NCI-H2107 (cell line): ENCODE measurements around the gene RASA3.

Source experiments
- DNase-seq: peaks from one replicate; lab custom pipeline; 2025; lab: John Stamatoyannopoulos, UW

Gene RASA3

DNA sequence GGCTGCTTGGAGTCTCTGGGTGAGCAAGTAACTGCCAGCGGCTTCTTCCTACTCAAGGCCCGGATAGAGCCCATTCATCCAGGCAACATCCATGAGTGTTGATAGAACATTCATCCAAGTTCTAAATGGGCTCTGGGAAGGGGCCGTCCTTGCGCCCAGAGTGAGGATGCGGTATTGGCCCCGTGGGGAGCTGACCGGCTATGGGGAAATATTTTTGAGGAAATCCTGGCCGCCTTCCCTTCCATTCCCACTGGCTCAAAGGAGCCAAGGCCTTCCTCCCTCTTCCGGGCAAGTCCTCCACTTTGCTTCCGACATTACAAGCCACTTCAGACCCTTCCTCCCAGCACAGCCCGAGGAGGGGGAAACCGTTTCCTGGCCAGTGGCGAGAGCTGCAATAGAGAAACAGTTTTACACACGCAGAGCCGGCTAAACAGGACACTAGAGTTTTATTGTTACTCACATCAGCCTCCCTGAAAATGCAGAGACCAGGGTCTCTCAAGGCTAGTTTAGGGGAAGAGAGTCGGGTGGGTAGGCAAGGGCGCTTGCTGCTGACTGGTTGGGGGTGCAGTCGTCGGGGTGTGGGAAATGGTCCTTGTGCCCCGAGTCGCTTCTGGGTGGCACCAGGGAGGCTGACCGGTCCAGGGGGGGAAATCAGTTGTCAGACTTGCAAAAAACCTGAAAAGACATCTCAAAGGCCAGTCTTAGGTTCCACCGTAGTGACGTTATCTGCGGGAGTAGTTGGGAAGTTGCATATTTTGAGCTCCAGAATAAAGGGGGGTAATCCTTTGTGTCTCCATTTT, 196.1 kb downstream of the RASA3 start:
- no peak for DNase-seq

DNA sequence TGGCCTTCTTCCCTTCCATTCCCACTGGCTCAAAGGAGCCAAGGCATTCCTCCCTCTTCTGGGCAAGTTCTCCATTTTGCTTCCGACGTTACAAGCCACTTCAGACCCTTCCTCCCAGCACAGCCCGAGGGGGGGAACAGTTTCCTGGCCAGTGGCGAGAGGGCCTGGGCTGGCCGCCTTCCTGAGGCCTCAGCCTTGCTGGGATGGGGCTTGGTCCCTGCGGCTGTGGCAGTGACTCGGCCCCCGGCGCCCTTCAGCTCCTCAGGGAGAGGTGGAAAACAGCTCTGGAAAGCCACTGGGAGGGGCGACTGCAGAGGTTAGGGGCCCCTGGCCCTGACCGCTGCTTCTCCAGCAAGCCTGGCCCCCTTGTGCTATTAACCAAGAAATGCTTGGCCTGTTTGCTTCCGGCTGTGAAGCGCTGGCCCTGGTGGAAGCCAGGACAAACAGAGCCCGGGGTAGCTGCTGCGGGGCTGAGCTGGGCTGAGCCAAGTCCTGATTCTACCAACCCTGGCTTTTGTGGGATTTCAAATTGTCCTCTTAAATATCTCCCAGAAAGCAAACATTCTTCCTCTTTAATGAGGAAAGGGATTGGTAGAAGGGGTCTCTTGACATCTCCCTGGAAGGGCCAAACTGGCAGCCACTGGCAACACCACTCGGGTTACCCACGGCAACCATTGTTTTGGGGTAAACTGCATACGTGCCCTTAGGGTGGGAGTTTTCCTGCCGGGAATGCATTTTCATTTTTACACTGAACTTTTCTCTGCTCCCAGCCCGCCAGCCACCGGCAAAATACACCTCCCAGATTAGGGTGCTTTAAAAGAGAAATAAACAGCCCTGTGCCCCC, 197.2 kb downstream of the RASA3 start:
- DNase-seq, result no peak

DNA sequence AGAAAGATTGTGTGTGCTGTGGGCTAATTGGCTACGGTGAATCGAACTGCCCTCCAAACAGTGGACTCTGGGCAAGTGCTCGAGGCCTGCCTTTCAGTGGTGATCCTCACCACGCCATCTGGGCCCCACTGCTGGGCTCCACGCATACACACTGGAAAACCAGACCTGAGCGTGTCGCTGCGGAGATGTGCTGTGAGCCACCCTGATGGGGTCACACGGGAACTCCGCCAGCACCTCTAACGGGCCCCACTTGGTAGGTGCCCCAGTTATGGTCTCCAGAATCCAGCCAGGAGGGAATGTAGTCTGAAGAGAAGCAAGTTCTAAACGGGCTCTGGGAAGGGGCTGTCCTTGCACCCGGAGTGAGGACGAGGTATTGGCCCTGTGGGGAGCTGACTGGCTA, 197.8 kb downstream of the RASA3 start:
- no peak for DNase-seq

DNA sequence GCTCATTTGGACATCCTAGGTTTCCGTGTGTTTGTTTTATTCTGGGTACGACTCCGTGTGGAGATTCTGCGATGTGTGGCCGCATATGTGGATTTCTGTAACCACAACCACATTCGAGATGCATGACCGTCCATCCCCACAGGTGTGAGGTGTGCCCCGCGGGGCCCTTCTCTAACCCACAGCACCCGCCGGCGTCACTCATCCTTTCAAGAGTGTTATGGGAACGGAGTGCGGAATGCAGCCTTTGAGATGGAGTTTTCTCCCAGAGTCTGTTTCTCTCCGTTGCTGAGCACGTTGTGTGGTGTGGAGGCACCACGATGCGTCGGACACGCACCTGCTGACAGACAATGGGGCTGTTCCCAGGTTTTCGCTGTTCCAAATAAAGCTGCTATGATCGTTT, 198.5 kb downstream of the RASA3 start:
- DNase-seq, result no peak

DNA sequence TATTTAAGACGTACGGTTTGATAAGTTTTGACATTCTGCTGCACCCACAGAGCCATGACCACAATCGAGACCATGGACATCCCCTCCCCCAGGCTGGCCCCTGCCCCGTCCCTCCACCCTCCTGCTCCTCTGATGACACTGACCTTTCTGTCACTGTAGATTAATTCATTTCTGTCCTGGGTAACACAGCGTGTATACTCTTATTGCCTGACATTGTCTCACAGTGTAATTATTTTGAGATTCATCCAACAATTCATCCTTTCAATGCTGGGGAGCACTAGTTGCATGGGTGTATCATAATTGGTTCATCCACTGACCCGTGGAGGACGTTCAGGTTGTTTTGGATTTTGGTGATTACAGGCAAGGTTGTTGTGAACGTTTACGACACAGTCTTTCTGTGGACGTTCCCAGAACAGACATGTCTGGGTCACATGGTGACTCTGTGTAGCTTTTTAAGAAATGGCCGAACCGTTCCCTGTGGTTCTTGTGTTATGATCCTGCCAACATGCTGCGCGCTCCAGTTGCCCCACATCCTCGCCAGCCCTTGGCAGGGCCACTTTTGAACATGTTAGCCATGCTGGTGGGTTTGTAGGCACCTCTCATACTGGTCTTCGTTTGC, 200.5 kb downstream of the RASA3 start:
- DNase-seq, result no peak

DNA sequence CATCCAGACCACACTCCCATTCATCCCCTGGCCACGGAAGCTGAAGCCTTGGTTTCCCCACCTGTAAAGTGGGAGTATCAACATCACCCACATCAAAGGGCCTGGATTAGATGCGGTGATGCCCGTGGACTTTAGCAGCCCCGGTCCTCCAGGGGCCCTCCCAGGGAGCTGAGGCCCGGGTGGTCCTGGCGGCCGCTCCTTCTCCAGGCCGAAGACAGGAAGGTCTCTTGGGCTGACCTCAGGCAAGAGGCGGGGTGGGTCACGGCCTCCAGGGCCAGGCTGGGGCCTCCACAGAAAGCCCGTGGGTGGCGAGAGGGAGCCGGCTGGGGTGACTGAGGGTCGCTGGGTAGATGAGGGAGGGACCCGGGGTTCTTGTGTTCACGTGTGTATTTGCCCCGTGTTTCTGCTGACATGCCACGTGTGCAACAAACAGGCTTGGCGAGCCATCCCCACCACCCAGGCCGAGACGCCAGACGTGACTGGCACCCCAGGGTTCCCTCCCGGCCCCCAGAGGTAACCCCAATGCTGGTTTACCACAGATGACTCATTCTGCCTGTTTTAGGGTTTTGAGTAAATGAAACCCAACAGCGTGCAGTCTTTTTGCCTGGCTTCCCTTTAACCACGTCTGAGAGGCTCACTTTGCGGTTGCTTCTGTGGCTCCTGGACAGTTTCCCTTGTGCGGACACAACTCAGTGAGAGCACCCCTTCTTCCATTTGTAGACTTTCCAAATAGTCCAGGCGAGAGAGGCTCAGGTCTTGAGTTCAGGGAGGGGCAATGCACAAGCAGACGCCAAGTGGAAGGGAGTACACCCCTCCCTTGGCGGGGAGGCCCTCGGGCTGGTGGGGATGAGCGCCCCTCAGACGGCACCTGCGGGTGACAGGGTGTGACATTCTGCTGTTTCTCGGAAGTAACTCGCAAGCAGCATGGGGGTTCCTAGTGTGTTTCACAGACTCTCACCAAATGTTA, 201.5 kb downstream of the RASA3 start:
- no peak for DNase-seq

DNA sequence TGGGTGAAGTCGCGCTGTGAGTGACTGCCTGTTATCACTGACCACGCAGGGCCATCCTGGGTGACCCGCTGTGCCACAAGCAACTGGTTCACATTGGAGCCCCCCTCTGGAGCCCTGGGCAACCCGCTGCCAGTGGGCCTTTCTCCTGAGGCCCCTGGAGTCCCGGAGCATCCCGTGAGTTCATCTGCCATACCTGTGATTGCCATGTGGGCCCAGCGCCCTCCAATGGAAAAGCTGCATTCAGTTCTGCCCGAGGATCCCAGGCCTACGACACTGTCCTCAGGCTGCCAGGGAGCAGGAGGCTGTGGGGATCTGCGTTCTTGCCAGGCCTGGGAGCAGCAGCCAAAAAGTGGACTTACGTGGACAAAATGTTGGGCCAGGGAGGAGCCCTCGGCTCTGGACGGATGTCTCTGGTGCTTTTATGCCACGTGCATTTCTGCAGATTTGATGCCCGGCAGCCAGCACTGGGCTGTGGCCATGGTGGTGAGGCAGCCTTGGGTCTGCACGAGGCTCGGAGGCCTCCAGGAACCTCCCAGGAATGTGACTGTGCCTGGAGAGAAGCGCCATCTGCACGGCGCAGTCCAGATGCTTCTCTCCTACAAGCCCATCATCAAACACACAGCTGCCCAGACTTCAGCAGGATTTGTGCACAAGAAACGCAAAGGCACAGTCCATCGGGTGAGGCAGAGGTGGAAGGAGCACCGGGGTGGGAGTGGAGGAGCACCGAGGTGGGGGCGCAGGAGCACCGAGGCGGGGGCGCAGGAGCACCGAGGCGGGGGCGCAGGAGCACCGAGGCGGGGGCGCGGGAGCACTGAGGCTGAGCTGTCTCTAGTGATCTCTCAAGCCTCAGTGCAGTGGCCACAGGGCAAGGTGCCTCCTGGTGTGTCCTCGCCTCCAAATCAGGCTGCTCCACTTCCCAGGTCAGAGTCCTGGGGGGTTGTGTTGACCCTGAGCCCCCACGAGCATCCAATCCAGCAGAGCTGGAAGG, 202.5 kb downstream of the RASA3 start:
- DNase-seq, result no peak

DNA sequence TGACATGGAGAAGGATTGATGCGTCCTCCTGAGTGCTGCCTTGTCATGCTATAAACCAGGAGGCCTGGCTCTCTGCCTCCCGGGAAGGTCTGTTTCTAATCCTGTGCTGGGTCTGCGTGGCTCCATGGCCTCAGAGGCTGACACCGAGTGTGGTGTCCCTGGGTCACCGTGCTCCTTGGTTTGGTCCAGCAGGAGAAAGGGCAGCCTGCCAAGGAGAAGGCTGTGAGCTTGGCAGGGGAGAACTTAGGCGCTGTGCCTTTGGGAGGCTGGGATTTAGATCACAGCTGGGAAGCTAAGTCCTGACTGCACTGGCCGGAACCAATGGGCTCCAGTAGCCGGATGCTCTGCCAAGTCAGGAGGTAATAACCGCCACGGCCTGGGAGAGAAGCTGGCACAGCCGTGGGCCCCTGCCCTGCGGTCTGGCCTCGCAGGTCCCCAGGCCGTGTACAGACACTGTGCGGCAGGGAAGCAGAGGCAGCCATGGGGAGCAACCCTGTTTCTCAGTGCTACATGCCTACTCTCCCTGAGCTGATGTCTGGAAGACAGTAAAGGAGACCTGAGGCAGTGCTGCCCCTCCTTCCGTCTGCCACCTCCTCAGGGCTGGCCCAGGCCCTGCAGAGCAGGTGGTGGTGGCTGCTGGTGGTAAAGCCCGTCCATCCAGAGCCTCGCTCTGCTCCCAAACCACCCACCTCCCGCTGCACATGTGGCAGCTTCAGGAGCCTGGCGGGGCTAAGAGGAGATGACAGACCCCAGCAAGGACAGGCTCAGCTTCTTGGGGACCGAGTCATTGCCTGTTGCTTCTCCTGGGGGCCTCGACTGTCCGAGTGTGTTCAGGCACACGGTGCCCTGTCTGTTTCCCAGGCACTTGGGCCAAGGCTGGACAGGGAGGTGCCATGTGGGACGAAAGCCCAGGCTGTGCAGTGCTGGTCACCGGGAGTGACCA, 203.5 kb downstream of the RASA3 start:
- no peak for DNase-seq
